ENCODE measurements around the gene HSD17B1. TPM values are rescaled to one million over a fixed set of nuclear protein-coding genes. Genes with fewer than 3 reads are reported as not detected.
A peak's percentile ranks its signal among the peaks of the same experiment; 100 is the strongest.

Gene HSD17B1
- total and polyA plus RNA-seq, 2 of the 13 experiments (the other 11 are each of a cell fraction or from before 2014, with no cell fraction given) = 0.54 to 0.93 TPM

- 0 out of 2 replicates have a peak, but pooled peaks have one; percentile 42 for TF ChIP-seq PRDM15 (CRISPR knock-in tag; IDR thresholded peaks at IDR 0.05)
- TF ChIP-seq ZNF326 (CRISPR knock-in tag; IDR thresholded peaks at IDR 0.05; ENCODE audit: borderline replicate concordance) = no peak
- TF ChIP-seq ZBTB39 (CRISPR knock-in tag; IDR thresholded peaks at IDR 0.05) = no peak
- TF ChIP-seq ZNF225 (CRISPR knock-in tag; IDR thresholded peaks at IDR 0.05) = peak; percentile 69; the same call in 1 of the 2 replicates
- no peak for TF ChIP-seq ZC3H4 (CRISPR knock-in tag; IDR thresholded peaks at IDR 0.05; ENCODE audit: borderline replicate concordance)
- TF ChIP-seq THYN1 (CRISPR knock-in tag; IDR thresholded peaks at IDR 0.05; ENCODE audit: borderline replicate concordance, low read depth) = no peak
- TF ChIP-seq ZNF318 (CRISPR knock-in tag; IDR thresholded peaks at IDR 0.05) = no peak
- no peak for TF ChIP-seq ATF2 (CRISPR knock-in tag; IDR thresholded peaks at IDR 0.05)
- TF ChIP-seq CEBPB (IDR thresholded peaks at IDR 0.05; ENCODE audit: borderline replicate concordance, low read depth, low read length) = no peak
- peak; percentile 14; the same call in 1 of the 2 replicates for TF ChIP-seq PHF21A (CRISPR knock-in tag; IDR thresholded peaks at IDR 0.05)
- no peak for TF ChIP-seq SRSF9 (IDR thresholded peaks at IDR 0.05; ENCODE audit: borderline replicate concordance, insufficient read depth, low read depth, low read length, poor library complexity, severe bottlenecking)
Observed at GRCh38 chr17:42536048-42536371, 16.7 kb upstream of the HSD17B1 start, which contains the start of gene NAGLU (continued).
